ENCODE measurements around the gene ITGB7. TPM values are rescaled to one million over a fixed set of nuclear protein-coding genes. Genes with fewer than 3 reads are reported as not detected.

The ITGB7 gene
- total RNA-seq, 2 donors from 2014 or later: 2.3 to 4.9 TPM

DNA sequence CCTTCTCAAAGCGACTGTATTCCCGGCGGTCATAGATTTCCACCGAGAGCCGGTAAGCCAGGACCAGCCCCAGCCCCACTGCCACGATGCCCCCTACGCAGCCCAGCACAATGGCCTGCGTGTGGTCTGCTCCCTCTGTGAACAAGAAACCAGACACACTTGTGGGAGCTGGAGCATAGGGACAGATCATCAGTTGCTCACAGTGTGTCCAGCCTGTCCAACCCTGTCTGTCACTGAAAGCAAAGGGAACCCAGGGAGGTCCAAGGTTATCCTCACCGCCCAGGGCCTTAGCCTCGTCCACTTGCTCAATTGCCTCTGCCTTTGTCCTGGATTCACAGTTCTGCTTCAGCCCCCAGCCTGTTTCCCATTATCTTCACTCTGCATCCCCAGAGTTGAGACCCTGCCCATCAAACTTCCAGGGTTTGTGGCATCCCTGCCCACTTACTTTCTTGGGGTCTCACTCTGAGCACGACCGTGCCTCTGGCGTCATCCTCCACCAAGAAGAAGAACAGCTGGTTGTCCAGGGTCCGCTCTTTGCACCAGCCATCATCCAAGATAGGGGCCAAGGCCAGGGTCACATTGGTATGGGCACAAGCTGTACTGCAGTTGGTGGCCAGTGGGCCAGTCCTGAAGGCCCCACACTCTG is 15.0 kb downstream of the ITGB7 start:
- Histone ChIP-seq H3K27me3 (no peaks in the 10 kb centered on the region), H3K9me3 (no peaks in the 10 kb centered on the region), H3K36me3 (replicated peaks in 1 of 2; ENCODE audit: insufficient read depth in 1 of 2, low read depth in 2 of 2) (peaks cover 0 to 13% of the 10 kb centered on the region in 2 donors), H3K4me1 (peaks cover 10% of the 10 kb centered on the region), H3K27ac (no peak overlapping the region), H3K4me3 (no peak overlapping the region)
- intact Hi-C loops (cut with DNase I): loop anchor here (10.0 kb wide), 1 partner anchor 127 kb away; no protein-coding TSS in a partner anchor
- ATAC-seq (no peak), DNase-seq (no peak)
- 76 to 86% methylated on average over 11 to 14 of the region's 14 CpGs for WGBS, 2 donors
- TF ChIP-seq, protein P1, sequence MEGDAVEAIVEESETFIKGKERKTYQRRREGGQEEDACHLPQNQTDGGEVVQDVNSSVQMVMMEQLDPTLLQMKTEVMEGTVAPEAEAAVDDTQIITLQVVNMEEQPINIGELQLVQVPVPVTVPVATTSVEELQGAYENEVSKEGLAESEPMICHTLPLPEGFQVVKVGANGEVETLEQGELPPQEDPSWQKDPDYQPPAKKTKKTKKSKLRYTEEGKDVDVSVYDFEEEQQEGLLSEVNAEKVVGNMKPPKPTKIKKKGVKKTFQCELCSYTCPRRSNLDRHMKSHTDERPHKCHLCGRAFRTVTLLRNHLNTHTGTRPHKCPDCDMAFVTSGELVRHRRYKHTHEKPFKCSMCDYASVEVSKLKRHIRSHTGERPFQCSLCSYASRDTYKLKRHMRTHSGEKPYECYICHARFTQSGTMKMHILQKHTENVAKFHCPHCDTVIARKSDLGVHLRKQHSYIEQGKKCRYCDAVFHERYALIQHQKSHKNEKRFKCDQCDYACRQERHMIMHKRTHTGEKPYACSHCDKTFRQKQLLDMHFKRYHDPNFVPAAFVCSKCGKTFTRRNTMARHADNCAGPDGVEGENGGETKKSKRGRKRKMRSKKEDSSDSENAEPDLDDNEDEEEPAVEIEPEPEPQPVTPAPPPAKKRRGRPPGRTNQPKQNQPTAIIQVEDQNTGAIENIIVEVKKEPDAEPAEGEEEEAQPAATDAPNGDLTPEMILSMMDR (IDR thresholded peaks at IDR 0.05): no peak

DNA sequence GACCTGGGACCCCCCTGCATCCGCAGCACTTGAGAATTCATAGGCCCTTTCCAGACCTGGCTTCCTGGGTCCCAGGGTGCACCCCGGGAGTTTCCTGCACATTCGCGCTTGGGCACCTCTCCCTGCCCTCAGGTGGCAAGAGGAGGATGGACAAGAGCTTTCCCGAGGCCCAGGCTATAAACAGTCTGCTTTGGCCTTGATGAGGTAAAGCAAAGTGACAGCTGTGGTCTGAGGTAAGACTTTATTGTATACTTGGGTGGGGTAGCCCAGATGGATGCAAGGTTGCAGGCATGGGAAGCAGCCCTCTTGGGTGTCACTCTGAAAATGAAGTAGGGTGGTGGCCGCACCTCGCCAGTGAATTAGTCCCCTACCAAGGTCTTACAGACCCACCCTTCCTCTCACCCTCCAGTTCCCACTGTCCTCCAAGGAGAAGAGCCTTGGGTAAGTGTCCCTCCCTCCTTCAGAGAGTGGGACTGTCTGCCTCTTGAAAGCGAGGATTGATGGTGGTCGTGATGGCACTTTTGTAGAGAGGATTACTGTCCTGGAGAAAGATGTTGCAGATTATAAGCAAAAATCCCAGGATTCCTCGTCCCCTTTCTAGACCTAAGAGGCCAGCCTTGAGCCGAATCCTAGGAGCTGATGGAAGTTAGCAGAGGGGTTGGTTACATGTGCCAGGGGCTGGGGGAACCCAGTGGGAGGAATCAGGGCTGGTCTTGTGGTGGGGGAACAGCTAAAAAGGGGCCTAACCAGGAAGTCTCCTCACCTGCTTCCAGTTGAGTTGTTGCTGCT is 15.8 kb downstream of the ITGB7 start:
- Histone ChIP-seq H3K4me1 (peaks cover 10% of the 10 kb centered on the region), H3K9me3 (no peaks in the 10 kb centered on the region), H3K4me3 (no peak overlapping the region), H3K27me3 (no peaks in the 10 kb centered on the region), H3K27ac (no peak overlapping the region), H3K36me3 (replicated peaks in 1 of 2; ENCODE audit: insufficient read depth in 1 of 2, low read depth in 2 of 2) (peaks cover 0 to 20% of the 10 kb centered on the region in 2 donors)
- intact Hi-C loops (cut with DNase I): loop anchor here (10.0 kb wide), 1 partner anchor 126 kb away; no protein-coding TSS in a partner anchor
- no peak for DNase-seq
- TF ChIP-seq, protein P1 (IDR thresholded peaks at IDR 0.05): no peak
- no peak for TF ChIP-seq POLR2A (IDR thresholded peaks at IDR 0.05)
- 77 to 78% methylated on average over 11 of the region's 11 CpGs for WGBS, 2 donors
- ATAC-seq: no peak

DNA sequence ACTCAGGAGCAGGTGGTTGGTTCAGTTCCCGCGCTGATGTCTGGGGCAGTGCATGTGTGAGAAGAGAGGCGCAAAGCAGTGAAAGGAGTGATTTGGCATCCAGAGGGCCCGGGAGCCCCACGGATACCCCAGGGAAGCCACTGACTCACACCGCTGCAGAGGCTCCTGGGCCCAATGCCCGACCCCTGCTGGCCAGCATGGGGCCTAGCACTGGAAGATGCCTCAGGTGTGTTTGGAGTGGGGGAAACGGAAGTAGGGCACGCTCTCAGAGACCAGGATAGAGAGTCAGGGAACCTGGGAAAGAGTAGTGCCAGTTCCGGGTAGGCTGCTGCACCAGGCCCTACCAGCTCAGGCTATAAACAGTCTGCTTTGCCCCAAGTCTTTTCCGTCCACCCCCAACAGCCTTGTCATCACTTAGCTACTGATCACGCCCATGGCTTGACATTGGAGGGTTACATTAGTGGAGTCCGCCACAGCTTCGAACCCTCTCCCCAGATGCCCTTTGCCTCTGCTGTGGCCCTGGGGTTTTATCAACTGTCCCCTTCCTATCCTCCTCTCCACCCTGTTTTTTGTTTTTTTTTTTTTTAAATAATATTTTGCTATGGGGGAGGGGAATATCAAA is 16.8 kb downstream of the ITGB7 start:
- peaks cover 9% of the 10 kb centered on the region for H3K4me1 ChIP-seq
- H3K9me3 ChIP-seq: no peaks in the 10 kb centered on the region
- WGBS, 2 donors: 41 to 44% methylated on average over 11 to 14 of the region's 14 CpGs
- TF ChIP-seq, protein P1 (IDR thresholded peaks at IDR 0.05): peak; percentile 53 to 73 (median 67)
- TF ChIP-seq POLR2A (IDR thresholded peaks at IDR 0.05): peak in 1 of 3 donors; percentile 7
- peak overlapping the region in 1 of 4 donors; percentile 11 for H3K27ac ChIP-seq
- ATAC-seq: peak; percentile 87
- peak; percentile 58 to 70 (median 66) for DNase-seq
- peaks cover 0 to 29% of the 10 kb centered on the region in 2 donors for H3K36me3 ChIP-seq (replicated peaks in 1 of 2; ENCODE audit: insufficient read depth in 1 of 2, low read depth in 2 of 2)
- H3K4me3 ChIP-seq: no peak overlapping the region
- intact Hi-C loops (cut with DNase I): loop anchor here (10.0 kb wide), 1 partner anchor 125 kb away; no protein-coding TSS in a partner anchor
- H3K27me3 ChIP-seq: no peaks in the 10 kb centered on the region

DNA sequence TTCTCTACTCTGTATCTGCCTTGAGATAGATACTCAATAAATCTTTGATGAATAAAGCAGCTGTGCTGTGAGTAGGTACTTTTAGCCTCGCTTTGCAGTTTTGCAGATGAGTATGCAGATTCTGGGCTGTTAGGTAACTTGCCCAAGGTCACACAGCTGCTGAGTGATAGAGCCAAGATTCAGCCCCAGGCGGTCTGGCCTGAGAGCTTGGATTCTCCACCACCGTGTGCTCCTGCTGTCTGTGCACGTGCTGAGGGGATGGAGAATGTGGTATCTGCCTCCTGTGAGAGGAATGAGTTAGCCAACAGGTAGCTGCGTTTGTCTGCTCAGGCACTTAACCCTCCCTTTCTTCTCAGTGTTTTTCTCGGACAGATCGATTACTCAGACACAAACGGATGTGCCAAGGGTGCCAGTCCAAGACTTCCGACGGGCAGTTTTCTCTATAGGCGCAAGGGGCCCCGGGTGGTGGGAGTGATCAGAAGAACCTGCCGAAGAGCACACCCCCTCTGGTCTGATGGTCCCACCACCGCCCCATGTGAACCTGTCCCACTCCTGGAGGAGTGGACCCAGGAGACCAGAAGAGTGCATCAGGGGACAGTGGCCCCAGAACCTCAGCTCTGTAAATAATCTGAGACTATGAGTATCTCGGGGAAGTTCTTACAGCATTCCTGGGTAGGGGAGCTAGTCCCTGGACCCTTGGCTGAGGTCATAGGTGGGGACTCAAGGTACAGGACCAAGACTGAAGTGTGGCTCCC is 19.7 kb downstream of the ITGB7 start:
- intact Hi-C loops (cut with DNase I): no loop called here
- Histone ChIP-seq H3K27ac (no peak overlapping the region), H3K36me3 (replicated peaks in 1 of 2; ENCODE audit: insufficient read depth in 1 of 2, low read depth in 2 of 2) (peaks cover 0 to 40% of the 10 kb centered on the region in 2 donors), H3K9me3 (no peaks in the 10 kb centered on the region), H3K4me1 (peaks cover 23% of the 10 kb centered on the region), H3K27me3 (no peaks in the 10 kb centered on the region), H3K4me3 (no peak overlapping the region)
- ATAC-seq (no peak), DNase-seq (peak in 1 of 4 donors; percentile 26)
- TF ChIP-seq, protein P1 (IDR thresholded peaks at IDR 0.05): no peak
- TF ChIP-seq POLR2A (IDR thresholded peaks at IDR 0.05): no peak
- 66 to 74% methylated on average over 12 to 13 of the region's 15 CpGs for WGBS, 2 donors

Measured in body of pancreas (tissue), 4 donors.